K562 (cell line): ENCODE measurements around the gene ADGRB2. TPM values are rescaled to one million over a fixed set of nuclear protein-coding genes. Genes with fewer than 3 reads are reported as not detected.

Experiments used
- AFF1 ChIP-seq, 2 experiments: fragments of 450-650 bp; IDR thresholded peaks; 2 replicates each; pipeline ENCODE4 v1.6.1; 2018; ENCODE audit warnings: mild to moderate bottlenecking in 2 of 2, low read depth in 1 of 2; ENCODE audit not compliant: partially characterized antibody in 2 of 2
- ATF6 ChIP-seq: sonication (generic); formaldehyde crosslinking; IDR thresholded peaks from 2 replicates; pipeline ENCODE4 v1.4.0; 2020; ENCODE audit warnings: mild to moderate bottlenecking, missing genetic modification reagents
- BCL6 ChIP-seq: fragments of 250-450 bp; sonication (Bioruptor Pico); IDR thresholded peaks from 2 replicates; pipeline ENCODE4 v1.4.0; 2020
- CBX2 ChIP-seq: fragments of 200-600 bp; sonication (generic); IDR thresholded peaks from one replicate; pipeline ENCODE4 v1.6.1; 2012; ENCODE audit warnings: mild to moderate bottlenecking, low read length, inconsistent platforms; ENCODE audit not compliant: insufficient read depth, poor library complexity, severe bottlenecking
- ETS1 ChIP-seq: conservative IDR thresholded peaks from 2 replicates; pipeline ENCODE4 v1.6.1; 2011; ENCODE audit warnings: low read depth, mild to moderate bottlenecking, low read length; ENCODE audit not compliant: control insufficient read depth
- FOXJ2 ChIP-seq: fragments of 200-800 bp; sonication (Bioruptor generic); IDR thresholded peaks from 2 replicates; pipeline ENCODE4 v1.6.1; 2016; ENCODE audit warnings: missing genetic modification characterization, missing compliant biosample characterization
- PCBP2 ChIP-seq: fragments of 200-400 bp; formaldehyde crosslinking; IDR thresholded peaks from 2 replicates; pipeline ENCODE4 v1.6.1; 2018; ENCODE audit warnings: low read length, low read depth, mild to moderate bottlenecking, moderate library complexity; ENCODE audit not compliant: poor library complexity, severe bottlenecking
- PHF21A ChIP-seq: fragments of 450-650 bp; IDR thresholded peaks from 2 replicates; pipeline ENCODE4 v1.6.1; 2017; ENCODE audit warnings: low read depth, borderline replicate concordance
- POLR2AphosphoS5 ChIP-seq: IDR thresholded peaks from 2 replicates; pipeline ENCODE4 v1.6.1; 2011; ENCODE audit warnings: mild to moderate bottlenecking, low read depth, low read length, moderate library complexity; ENCODE audit not compliant: control insufficient read depth, insufficient read depth
- SMAD1 ChIP-seq: fragments of 150-350 bp; IDR thresholded peaks from 2 replicates; pipeline ENCODE4 v1.6.1; 2014; ENCODE audit warnings: low read length, low read depth; ENCODE audit not compliant: partially characterized antibody
- ZBED1 ChIP-seq: IDR thresholded peaks from 2 replicates; pipeline ENCODE4 v1.6.1; 2014
- ZNF830 ChIP-seq: fragments of 250-450 bp; sonication (Bioruptor Pico); IDR thresholded peaks from 2 replicates; pipeline ENCODE4 v1.5.0; 2021; ENCODE audit warnings: mild to moderate bottlenecking
- polyA plus RNA-seq, 8 experiments: library from polyadenylated mRNA; depleted of rRNA in 4 of 8; stranded (reverse) in 5 of 8; unstranded in 3 of 8; fragments of >200 nt; fragmentation: Nextera tagmentation in 2 of 8; fragmentation: Illumina TruSeq in 1 of 8; extraction: Ambion mirVana in 2 of 8; extraction: Trizol in 1 of 8; gene quantifications; 2 replicates each; pipeline versions ENCODE4 v1.2.1 to v1.2.3, GENCODE V29; 2011 to 2014; ENCODE audit warnings: inconsistent platforms in 1 of 8, missing spikeins in 1 of 8
- total RNA-seq, 7 experiments: library from RNA; depleted of rRNA in 6 of 7; stranded (reverse); fragments of >200 nt in 6 of 7; fragmentation: Illumina TruSeq in 2 of 7; extraction: Trizol in 2 of 7; gene quantifications; 2 replicates each; pipeline versions ENCODE4 v1.2.1 to v1.2.3, GENCODE V29; 2011 to 2021; ENCODE audit warnings: low replicate concordance in 1 of 7

ADGRB2 gene
- total and polyA plus RNA-seq, 9 of the 15 experiments (the other 6 are each of a cell fraction or from before 2014, with no cell fraction given), result 0.04 to 0.23 (median 0.20) TPM; not detected in 2

- TF ChIP-seq CBX2 (no peak), ZNF830 (CRISPR knock-in tag) (no peak), PHF21A (no peak), SMAD1 (no peak), ETS1 (no peak), ZBED1 (no peak), ATF6 (CRISPR knock-in tag) (no peak), AFF1 (IDR thresholded peaks at IDR 0.05; ENCODE audit: low read depth in 1 of 2, partially characterized antibody in 2 of 2) (no peak), FOXJ2 (tag) (no peak), POLR2AphosphoS5 (no peak), PCBP2 (no peak), BCL6 (CRISPR knock-in tag) (no peak)
These were observed 86.2 kb downstream of the ADGRB2 start (continued) for GRCh38 chr1:31677949-31678348.
